Muscle of arm (tissue), 12 donors: ENCODE data around the gene ZNF532. TPM values are rescaled to one million over a fixed set of nuclear protein-coding genes. Genes with fewer than 3 reads are reported as not detected.
"Not testable (repeated sequence)": the region's sequence is repeated elsewhere in the genome, so short reads cannot be mapped to it uniquely, and the experiment has no call there.

Experiments used
- DNase-seq: peaks from one replicate; pipeline ENCODE4 v3.0.0-alpha.2; 2013
- polyA plus RNA-seq, 12 donors: library from polyadenylated mRNA; unstranded; fragments of 120-200 nt; gene quantifications; one replicate each; pipeline ENCODE4 v1.2.1, GENCODE V29; 2013; ENCODE audit not compliant: insufficient read length in 12 of 12

ZNF532 gene
- polyA plus RNA-seq, 12 donors: 49.7 to 128 (median 68.7) TPM; not detected in 1

DNA sequence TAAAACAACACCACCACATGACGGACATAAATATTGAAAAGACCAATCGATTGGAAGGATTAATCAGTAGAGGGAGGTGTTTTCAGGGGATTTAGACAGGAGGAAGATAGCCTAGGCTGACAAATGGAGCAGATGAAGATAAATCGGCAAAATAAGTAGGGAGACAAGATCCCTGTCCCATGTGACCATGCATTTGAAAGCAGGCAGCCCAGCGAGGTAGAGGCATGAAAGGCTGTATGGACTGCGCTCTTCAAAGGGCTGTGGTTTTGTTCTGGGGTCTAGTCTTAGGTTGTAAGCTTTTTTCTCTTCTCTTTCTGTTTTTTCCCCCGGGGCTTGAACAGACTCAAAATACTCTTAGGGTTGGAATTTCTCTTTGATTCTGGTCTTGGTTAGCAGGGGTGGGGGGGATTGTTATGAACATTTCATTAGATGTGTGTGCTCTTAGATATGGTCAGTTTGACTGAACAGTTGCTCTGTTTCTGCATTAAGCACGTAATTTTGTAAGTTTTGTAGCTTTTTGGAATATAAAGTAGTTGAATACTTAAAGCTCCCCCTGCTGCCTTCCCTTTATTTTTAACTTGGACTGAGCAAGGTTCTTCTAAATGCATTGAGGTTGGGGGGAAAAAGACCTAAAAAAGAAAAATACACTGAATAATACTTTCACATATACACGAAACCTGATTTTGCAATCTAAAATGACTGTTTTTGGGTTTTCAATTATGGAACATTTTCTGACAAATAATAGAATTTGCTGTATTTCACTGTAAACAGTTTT is 32.2 kb downstream of the ZNF532 start:
- no peak for DNase-seq

GRCh38 chr18:58898010-58898799 is 33.5 kb downstream of the ZNF532 start:
- DNase-seq: no peak

GRCh38 chr18:58900015-58900649 is 35.5 kb downstream of the ZNF532 start:
- DNase-seq: peak; percentile 60

DNA sequence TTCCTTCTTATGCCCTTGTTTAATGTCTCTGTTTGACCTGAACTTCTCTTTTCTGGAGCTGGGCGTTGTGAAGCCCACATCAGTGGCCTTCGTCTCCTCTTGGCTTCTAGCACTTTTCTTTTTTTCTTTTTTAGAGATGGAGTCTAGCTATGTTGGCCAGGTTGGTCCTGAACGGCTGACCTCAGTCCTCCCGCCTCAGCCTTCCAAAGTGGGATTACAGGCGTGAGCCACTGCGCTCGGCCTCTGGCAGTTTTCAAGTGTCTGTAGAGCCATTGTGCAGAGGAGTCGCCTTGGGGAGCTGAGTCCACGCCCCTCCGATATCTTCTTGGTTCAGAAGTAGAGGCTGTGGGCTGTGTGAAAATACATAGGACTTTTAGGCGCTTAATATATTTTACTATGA is 36.5 kb downstream of the ZNF532 start:
- DNase-seq: no peak

DNA sequence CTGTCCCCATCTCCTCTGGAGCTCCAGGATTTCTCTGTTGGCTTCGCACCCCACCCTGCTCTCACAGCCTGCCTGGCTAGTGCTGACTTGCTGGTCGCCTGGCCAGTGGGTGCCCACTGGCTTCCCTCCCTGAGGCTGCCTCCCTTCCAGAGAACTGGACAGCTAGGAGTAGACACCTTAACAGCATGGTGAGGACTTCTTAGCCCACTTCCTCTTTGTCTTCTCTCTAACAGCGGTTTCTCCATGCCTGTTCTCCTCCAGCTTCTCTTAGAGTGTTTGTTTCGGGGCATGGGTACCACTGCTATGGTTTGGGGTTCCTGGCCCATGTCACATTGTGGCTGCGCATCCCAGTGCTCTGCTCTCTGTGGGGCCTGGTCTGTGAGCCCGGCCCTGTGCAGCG is 37.1 kb downstream of the ZNF532 start:
- no peak for DNase-seq

- DNase-seq: no peak
These were observed 38.3 kb downstream of the ZNF532 start for GRCh38 chr18:58902961-58903360.

DNA sequence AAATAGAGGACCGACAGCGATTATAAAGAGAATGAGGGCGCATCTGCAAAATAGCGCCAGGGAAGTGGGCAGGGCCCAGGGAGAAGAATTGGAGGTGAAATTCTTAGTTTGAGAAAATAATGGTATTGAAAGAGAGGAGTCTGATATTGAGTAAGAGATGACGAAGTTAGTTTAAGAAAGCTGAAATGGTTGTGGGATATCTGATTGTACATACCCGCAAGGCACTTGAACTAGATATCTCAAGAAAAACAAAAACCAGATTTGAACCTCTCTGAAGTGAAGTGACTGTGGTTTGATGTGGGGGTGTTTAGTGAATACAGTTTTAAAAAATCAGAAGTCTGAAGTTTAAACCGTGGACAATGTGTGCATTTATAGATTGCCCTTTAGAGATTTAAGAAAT is 38.9 kb downstream of the ZNF532 start:
- no peak for DNase-seq

GRCh38 chr18:58905777-58906428 is 41.2 kb downstream of the ZNF532 start:
- no peak for DNase-seq

GRCh38 chr18:58908006-58908405 is 43.3 kb downstream of the ZNF532 start:
- DNase-seq: no peak

GRCh38 chr18:58909521-58909920 is 44.8 kb downstream of the ZNF532 start:
- no peak for DNase-seq

- DNase-seq: no peak
These were observed 46.6 kb downstream of the ZNF532 start for GRCh38 chr18:58911241-58911640.

DNA sequence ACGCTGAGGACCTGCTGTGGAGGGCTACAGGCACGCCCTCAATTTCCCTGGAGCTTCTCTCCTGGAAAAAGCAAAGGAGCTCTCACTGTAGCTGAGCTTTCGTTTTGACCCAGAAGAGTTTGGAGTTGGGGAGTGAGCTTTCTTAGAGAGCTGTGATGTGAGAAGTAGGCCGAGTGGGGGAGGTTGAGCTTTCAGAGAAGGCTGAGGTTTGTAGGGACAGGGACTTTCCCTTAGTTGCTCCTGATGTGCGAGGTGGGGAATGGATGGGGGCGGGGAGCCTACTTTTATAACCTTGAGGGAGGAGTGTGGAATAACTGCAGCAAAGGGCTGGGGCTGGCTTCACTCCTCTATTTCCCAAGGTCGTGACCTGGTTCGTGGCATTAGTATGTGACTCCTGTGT is 47.1 kb downstream of the ZNF532 start:
- DNase-seq: peak; percentile 69

- no peak for DNase-seq
These were observed 50.5 kb downstream of the ZNF532 start for GRCh38 chr18:58915006-58915799.

- no peak for DNase-seq
These were observed 51.3 kb downstream of the ZNF532 start for GRCh38 chr18:58915995-58916394.

DNA sequence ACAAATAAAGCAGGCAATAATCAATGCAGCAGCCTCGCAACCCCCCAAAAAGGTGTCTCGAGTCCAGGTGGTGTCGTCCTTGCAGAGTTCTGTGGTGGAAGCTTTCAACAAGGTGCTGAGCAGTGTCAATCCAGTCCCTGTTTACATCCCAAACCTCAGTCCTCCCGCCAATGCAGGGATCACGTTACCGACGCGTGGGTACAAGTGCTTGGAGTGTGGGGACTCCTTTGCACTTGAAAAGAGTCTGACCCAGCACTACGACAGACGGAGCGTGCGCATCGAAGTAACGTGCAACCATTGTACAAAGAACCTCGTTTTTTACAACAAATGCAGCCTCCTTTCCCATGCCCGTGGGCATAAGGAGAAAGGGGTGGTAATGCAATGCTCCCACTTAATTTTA is 55.3 kb downstream of the ZNF532 start:
- not testable (repeated sequence) for DNase-seq

DNA sequence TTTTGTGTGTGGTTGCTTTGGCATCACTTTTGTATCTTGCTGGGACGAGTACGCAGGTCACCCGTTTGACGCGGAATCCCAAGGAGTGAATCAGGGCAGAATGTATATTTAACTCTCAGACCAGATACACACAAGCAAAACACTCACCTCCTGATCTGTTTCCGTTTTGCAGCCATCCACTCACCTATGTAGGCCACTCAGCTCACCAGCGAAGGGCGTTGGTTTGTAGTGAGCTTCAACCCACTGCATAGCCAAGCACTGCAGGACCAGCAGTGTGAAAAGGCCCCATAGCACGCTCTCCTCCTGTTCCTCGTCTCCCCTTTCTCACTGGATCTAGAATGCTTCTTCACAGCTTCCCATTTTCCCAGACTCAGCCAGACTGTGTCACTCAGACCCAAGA is 58.3 kb downstream of the ZNF532 start:
- DNase-seq: no peak

DNA sequence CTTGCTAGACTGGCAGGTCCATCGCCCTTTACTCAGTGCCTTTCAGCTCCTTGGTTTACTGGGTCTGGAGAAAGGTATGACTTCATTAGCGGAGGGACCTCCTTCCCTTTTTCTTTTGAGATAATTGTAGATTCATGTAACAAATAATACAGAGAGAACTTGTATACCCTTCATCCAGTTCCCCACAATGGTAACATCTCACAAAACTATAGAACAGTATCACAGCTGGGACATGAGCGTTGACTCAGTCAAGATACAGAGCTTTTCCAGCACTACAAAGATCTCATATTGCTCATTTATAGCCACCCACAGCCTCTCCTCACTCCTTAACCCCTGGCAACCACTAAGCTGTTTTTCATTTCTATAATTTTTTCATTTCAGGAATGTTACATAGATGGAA is 59.8 kb downstream of the ZNF532 start:
- DNase-seq: no peak

GRCh38 chr18:58927659-58928058 is 63.0 kb downstream of the ZNF532 start:
- no peak for DNase-seq

- DNase-seq: no peak
These were observed 63.7 kb downstream of the ZNF532 start for GRCh38 chr18:58928386-58928785.

DNA sequence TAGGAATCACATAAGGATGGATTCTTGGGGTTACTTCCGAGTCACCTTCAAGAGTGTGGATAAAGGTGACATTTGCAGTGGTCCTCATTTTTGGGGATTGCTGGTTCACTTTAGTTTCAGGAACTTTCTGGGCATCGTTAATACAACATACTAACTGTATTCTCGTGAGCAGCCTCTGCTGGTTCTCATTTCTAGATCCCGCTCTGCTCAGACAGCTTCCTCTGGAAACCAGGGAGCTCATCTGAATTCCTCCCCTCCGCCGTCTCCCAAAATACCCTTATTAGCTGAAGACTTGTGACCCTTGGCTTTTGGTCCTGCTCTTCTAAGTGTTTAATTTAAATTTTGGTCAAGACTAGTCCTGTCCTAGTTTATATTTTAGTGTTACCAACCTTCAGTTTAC is 64.5 kb downstream of the ZNF532 start:
- DNase-seq: no peak

DNA sequence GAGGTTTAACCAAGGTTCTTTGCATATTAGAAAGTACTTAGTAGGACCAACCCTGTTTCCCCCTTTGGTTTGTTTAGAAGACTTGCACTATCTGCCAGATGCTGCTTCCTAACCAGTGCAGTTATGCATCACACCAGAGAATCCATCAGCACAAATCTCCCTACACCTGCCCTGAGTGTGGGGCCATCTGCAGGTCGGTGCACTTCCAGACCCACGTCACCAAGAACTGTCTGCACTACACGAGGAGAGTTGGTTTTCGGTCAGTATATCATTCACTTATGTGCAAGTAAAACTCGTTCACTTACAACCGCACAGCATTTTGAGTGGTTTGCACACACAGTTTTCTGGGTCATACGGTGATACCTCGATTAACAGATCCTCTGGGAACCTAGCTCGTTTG is 69.7 kb downstream of the ZNF532 start:
- DNase-seq: no peak
